Activated CD4-positive, alpha-beta T cell treated with anti-CD3 and anti-CD28 coated beads, Interleukin-2, amount 10 ng/mL, durations not matched to agents 24 days and 14 days (primary cell): ENCODE results near the gene TIPRL. TPM values are rescaled to one million over a fixed set of nuclear protein-coding genes. Genes with fewer than 3 reads are reported as not detected.
"Not testable (repeated sequence)": the region's sequence is repeated elsewhere in the genome, so short reads cannot be mapped to it uniquely, and the experiment has no call there.

ENCODE experiments used
- DNase-seq: peaks from one replicate; pipeline ENCODE4 v3.0.0; 2022
- H3K27ac Mint-ChIP-seq: one replicate; pipeline ENCODE4 v1.8.0; 2022; ENCODE audit warnings: mild to moderate bottlenecking, mixed read lengths
- H3K27me3 Mint-ChIP-seq: one replicate; pipeline ENCODE4 v1.8.0; 2022; ENCODE audit warnings: mixed read lengths
- H3K36me3 Mint-ChIP-seq: one replicate; pipeline ENCODE4 v1.8.0; 2022; ENCODE audit warnings: low read depth, mild to moderate bottlenecking, mixed read lengths
- H3K4me1 Mint-ChIP-seq: one replicate; pipeline ENCODE4 v1.8.0; 2021; ENCODE audit warnings: mixed read lengths
- H3K4me3 Mint-ChIP-seq: one replicate; pipeline ENCODE4 v1.8.0; 2022; ENCODE audit warnings: mild to moderate bottlenecking, moderate library complexity, mixed read lengths
- H3K9me3 Mint-ChIP-seq: one replicate; pipeline ENCODE4 v1.8.0; 2021; ENCODE audit warnings: mixed read lengths
- intact Hi-C: fragments of 100-400 bp; cut with micrococcal nuclease; formaldehyde crosslinking; loops from one replicate; pipeline ENCODE4 v1.15.1; 2023
- total RNA-seq: library from RNA; stranded (reverse); gene quantifications from 2 replicates; pipeline ENCODE4 v1.2.3, GENCODE V29; 2022

Gene TIPRL
- total RNA-seq, 1 donor from 2014 or later: 46.8 TPM

DNA sequence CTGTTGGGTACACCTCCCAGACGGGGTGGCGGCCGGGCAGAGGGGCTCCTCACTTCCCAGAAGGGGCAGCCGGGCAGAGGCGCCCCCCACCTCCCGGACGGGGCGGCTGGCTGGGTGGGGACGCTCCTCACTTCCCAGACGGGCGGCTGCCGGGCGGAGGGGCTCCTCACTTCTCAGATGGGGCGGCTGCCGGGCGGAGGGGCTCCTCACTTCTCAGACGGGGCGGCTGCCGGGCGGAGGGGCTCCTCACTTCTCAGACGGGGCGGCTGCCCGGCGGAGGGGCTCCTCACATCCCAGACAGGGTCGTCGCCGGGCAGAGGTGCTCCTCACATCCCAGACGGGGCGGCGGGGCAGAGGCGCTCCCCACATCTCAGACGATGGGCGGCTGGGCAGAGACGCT lies 28.9 kb downstream of the TIPRL start:
- H3K4me1 Mint-ChIP-seq, H3K4me3 Mint-ChIP-seq, DNase-seq, H3K27me3 Mint-ChIP-seq, intact Hi-C loops, H3K27ac Mint-ChIP-seq: not testable (repeated sequence)
- H3K9me3 Mint-ChIP-seq: peaks cover 13% of the 10 kb centered on the region
- H3K36me3 Mint-ChIP-seq: peaks cover 27% of the 10 kb centered on the region

DNA sequence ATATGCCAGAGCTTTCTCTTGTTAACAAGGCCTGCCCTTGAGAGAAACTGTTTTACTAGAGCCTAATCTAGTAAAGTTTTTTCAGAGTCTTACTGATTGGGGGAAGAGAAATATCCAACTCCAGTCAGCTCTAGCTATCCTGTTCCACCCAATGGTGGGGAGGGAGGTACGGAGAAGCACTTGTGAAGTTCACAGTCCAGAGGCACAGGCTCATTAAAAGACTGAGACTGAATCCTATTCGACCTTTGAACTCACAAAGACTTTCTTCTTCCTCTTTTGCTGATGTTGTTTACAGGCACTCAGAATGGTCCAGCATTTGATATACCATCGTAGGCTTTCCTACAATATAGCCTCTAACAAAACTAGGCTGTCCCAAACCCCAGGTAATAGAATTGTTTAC lies 31.6 kb downstream of the TIPRL start:
- no peak for DNase-seq
- no peak overlapping the region for H3K27ac Mint-ChIP-seq
- H3K4me1 Mint-ChIP-seq: no peaks in the 10 kb centered on the region
- peaks cover 14% of the 10 kb centered on the region for H3K9me3 Mint-ChIP-seq
- H3K27me3 Mint-ChIP-seq: peaks cover 5% of the 10 kb centered on the region
- peaks cover 10% of the 10 kb centered on the region for H3K36me3 Mint-ChIP-seq
- intact Hi-C loops: no loop called here
- H3K4me3 Mint-ChIP-seq: no peak overlapping the region

DNA sequence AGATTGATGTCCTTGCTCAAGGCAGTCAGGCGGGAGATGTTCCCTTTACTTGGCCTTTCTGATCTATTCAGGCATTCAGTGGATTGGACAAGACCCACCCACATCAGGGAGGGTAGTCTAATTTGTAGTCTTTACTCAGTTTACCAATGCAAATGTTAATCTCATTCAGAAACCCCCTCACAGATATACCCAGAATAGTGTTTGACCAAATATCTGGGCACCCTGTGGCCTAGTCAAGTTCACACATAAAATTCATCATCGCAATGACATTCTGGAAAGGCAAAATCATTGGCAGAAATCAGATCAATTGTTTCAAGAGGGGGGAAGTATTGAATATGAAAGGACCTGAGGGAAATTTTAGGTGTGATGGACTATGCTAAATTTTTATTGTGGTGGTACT lies 34.6 kb downstream of the TIPRL start:
- Mint-ChIP-seq H3K27ac (no peak overlapping the region), H3K9me3 (peaks cover 14% of the 10 kb centered on the region), H3K4me3 (no peak overlapping the region), H3K27me3 (peaks cover 5% of the 10 kb centered on the region), H3K36me3 (peaks cover 2% of the 10 kb centered on the region), H3K4me1 (no peaks in the 10 kb centered on the region)
- DNase-seq: no peak
- intact Hi-C loops: no loop called here

DNA sequence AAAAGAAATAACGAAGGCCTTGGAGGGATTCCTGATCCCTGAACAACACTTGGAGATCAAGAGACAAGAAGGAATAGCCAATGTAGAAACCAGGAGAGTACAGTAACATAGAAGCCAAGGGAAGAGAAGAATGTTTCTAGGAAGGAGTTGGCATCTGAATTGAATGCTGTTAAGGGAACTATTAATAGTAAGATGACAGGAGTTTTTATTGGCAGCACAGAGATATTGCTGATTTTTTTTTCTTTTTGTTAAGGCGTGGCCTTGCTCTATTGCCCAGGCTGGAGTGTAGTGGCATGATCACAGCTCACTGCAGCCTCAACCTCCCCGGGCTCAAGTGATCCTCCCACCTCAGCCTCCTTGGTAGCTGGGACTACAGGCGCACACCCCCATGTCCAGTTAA lies 37.4 kb downstream of the TIPRL start:
- intact Hi-C loops: no loop called here
- Mint-ChIP-seq H3K4me3 (no peak overlapping the region), H3K27me3 (peaks cover 4% of the 10 kb centered on the region), H3K36me3 (no peaks in the 10 kb centered on the region), H3K4me1 (peaks cover 4% of the 10 kb centered on the region), H3K27ac (no peak overlapping the region), H3K9me3 (peaks cover 14% of the 10 kb centered on the region)
- no peak for DNase-seq

DNA sequence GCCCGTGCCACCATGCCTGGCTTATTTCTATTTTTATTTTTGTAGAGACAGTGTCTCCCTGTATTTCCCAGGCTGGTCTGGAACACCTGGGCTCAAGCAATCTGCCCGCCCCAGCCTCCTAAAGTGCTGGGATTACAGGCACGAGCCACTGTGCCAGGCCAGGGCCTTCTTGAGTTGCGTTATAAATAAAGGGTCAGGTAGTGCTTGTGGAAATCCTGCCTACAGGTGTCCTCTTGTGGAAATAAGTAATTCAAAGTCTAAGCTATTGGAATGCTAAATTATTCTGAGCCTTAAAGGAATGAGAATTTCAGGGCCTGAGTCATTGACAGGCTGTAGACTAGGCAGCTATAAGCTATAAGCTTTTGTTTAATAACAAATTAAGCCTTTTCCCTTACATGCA lies 38.9 kb downstream of the TIPRL start:
- no peak overlapping the region for H3K27ac Mint-ChIP-seq
- DNase-seq: no peak
- peaks cover 4% of the 10 kb centered on the region for H3K4me1 Mint-ChIP-seq
- peaks cover 9% of the 10 kb centered on the region for H3K9me3 Mint-ChIP-seq
- H3K36me3 Mint-ChIP-seq: no peaks in the 10 kb centered on the region
- no peak overlapping the region for H3K4me3 Mint-ChIP-seq
- H3K27me3 Mint-ChIP-seq: peaks cover 3% of the 10 kb centered on the region
- intact Hi-C loops: no loop called here

DNA sequence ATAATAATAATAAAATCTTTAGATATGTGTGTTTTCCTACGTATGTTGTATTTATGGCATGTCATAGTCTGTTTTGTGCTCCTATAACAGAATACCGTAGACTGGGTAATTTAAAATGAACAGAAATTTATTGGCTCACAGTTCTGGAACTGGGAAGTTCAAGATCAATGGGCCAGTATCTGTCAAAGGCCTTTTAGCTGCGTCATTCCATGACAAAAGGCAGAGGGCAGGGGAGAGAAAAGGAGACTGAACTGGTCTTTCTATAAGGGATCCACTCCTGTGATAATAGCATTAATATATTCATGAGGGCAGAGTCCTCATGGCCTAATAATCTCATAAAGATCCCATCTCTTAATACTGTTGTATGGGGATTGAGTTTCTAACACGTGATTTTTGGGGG lies 39.9 kb downstream of the TIPRL start:
- Mint-ChIP-seq H3K4me3 (no peak overlapping the region), H3K9me3 (peaks cover 6% of the 10 kb centered on the region), H3K27ac (no peak overlapping the region), H3K36me3 (no peaks in the 10 kb centered on the region), H3K27me3 (peaks cover 3% of the 10 kb centered on the region), H3K4me1 (peaks cover 6% of the 10 kb centered on the region)
- intact Hi-C loops: no loop called here
- DNase-seq: no peak

DNA sequence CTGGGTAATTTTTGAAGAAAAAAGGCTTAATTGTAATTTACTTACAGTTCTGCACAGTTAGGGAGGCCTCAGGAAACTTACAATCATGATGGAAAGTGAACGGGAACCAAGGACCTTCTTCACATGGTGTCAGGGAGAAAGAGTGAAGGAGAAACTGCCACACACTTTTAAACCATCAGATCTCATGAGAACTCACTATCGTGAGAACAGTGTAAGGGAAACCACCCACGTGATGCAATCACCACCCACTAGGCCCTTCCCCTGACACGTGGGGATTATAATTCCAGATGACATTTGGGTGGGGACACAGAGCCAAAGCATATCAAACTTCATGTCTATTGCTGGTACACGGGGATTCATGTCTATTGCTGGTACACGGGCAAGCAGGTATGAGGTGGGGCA lies 41.7 kb downstream of the TIPRL start:
- Mint-ChIP-seq H3K4me3 (no peak overlapping the region), H3K36me3 (no peaks in the 10 kb centered on the region), H3K27ac (no peak overlapping the region), H3K4me1 (peaks cover 20% of the 10 kb centered on the region), H3K9me3 (peaks cover 3% of the 10 kb centered on the region), H3K27me3 (no peaks in the 10 kb centered on the region)
- intact Hi-C loops: no loop called here
- DNase-seq: no peak

DNA sequence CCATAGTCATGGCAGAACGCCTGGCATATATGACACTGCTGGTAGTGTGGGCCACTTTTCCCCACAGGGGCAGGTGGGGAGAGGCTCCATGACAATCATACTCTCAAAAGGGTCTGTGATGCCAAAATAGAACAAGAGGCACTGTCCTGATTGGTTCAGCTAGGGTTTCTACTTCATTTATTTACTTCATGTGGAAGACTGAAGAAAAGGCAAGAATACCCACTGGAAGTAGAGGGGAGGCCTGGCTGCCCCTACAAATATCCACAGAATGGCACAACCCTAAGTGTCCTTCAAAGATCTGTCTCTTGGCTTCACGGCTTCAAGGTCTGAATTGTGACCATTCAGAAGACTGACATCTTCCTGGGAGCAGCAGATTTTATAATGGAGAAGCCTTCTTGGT lies 42.5 kb downstream of the TIPRL start:
- no peak overlapping the region for H3K4me3 Mint-ChIP-seq
- intact Hi-C loops: no loop called here
- peaks cover 3% of the 10 kb centered on the region for H3K9me3 Mint-ChIP-seq
- no peaks in the 10 kb centered on the region for H3K36me3 Mint-ChIP-seq
- DNase-seq: no peak
- H3K27ac Mint-ChIP-seq: no peak overlapping the region
- H3K27me3 Mint-ChIP-seq: no peaks in the 10 kb centered on the region
- H3K4me1 Mint-ChIP-seq: peaks cover 20% of the 10 kb centered on the region

DNA sequence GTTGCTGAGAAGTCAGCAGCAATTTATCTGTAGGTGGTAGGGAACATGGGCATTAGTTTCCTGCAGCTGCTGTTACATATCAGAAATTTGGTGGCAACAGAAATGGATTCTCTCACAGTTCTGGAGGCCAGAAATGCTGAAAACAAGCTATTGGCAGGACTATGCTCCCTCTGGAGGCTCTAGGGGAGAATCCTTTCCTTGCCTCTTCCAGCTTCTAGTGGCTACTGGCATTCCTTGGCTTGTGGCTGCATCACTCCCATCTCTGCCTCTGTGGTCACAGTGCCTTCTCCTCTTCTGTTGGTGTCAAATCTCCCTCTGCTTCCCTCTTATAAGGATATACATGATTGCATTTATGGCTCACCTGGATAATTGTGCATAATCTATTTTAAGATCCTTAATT lies 44.5 kb downstream of the TIPRL start:
- H3K36me3 Mint-ChIP-seq: peaks cover 13% of the 10 kb centered on the region
- no peaks in the 10 kb centered on the region for H3K27me3 Mint-ChIP-seq
- no peak for DNase-seq
- no peak overlapping the region for H3K27ac Mint-ChIP-seq
- no peak overlapping the region for H3K4me3 Mint-ChIP-seq
- peaks cover 38% of the 10 kb centered on the region for H3K4me1 Mint-ChIP-seq
- intact Hi-C loops: loop anchor here (2.0 kb wide), 1 partner anchor 14 kb away; no protein-coding TSS in a partner anchor
- peaks cover 3% of the 10 kb centered on the region for H3K9me3 Mint-ChIP-seq

DNA sequence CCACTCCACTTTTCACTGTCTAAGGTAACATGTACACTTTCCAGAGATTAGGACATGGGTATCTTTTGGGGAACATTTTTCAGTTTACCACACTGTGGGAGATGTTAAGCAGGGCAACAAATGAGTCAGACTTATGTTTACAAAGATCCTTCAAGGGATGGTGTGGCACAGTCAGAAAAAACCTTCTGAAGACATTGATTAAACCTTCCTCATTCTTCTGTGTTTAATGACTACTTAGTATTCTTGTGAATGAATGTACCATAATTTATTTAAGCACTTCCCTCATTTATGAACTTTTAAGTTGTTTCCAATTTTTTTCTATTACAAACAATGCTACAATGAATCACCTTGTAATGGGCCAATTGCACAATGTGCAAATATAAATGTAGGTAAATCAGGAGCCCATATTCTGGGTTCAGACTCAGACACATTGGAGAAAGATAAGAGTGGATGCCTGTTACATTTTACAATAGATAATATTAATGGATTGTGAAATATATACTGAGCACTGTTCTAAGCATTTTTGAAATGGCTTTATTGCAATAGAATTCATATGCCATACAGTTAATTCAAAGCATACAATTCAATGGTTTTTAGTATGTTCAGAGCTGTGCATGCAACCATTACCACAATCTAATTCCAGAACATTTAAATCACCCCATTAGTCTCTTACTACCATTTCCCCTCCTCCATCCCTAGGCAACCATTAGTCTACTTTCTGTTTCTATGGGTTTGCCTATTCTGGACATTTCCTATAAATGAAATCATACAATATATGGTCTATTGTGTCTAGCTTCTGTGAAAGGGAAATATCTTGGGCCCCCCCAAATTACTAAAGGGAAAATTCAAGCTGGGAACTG lies 45.1 kb downstream of the TIPRL start:
- Mint-ChIP-seq H3K4me3 (no peak overlapping the region), H3K27me3 (no peaks in the 10 kb centered on the region), H3K36me3 (peaks cover 19% of the 10 kb centered on the region), H3K4me1 (peaks cover 45% of the 10 kb centered on the region), H3K9me3 (peaks cover 3% of the 10 kb centered on the region), H3K27ac (no peak overlapping the region)
- intact Hi-C loops: loop anchor here (2.0 kb wide), 1 partner anchor 13 kb away; no protein-coding TSS in a partner anchor
- no peak for DNase-seq

DNA sequence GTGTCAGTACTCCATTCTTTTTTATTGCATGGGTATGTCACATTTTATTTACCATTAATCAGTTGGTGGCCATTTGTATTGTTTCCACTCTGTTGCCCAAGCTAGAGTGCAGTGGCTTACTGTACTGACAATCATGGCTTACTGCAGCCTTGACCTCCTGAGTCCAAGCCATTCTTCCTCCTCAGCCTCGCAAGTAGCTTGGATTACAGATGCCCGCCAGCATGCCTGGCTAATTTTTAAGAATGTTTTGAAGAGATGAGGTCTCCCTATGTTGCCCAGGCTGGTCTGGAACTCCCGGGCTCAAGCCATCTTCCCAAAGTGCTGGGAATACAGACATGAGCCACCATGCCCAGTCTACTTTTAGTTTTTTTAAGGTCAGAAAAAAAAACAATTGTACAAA lies 46.2 kb downstream of the TIPRL start:
- peaks cover 53% of the 10 kb centered on the region for H3K4me1 Mint-ChIP-seq
- intact Hi-C loops: loop anchor here (5.0 kb wide), 3 partner anchors 88 to 1262 kb away; partner anchors contain the start of genes BLZF1, GPR161, NME7 and SLC19A2
- H3K27me3 Mint-ChIP-seq: no peaks in the 10 kb centered on the region
- H3K27ac Mint-ChIP-seq: peak overlapping the region; percentile 87
- no peak for DNase-seq
- H3K36me3 Mint-ChIP-seq: peaks cover 30% of the 10 kb centered on the region
- peaks cover 3% of the 10 kb centered on the region for H3K9me3 Mint-ChIP-seq
- peak overlapping the region; percentile 84 for H3K4me3 Mint-ChIP-seq

DNA sequence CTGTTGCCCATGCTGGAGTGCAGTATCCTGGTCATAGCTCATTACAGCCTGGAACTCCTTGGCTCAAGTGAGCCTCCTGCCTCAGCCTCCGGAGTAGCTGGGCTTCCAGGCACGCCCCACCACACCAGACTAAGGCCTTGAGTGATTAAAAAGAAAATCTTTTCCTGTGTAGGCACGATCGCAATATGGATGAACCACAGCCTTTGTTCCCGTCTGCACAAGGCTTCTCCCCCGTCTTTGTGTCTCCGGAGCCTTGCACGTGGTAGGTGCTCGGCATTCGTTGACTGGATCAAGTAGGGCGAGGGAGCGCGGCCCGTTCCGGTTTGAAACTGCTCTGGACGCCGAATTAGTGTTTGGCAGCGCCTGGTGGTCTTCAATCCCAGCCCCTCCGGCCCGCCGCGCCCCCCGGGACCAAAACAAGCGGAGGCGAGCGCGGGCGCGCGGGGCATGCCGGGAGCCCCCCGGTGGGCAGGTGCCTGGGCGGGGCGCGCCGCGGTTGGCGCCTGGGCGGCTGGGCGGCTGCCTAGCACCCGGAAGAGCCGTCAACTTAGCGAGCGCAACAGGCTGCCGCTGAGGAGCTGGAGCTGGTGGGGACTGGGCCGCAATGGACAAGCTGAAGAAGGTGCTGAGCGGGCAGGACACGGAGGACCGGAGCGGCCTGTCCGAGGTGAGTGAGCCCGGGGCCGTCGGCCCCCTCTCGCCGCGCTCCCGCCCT lies 46.9 kb downstream of the TIPRL start, which contains the start of gene SFT2D2:
Gene SFT2D2, plus strand, starts transcription at position 529 of the 715 bp plus-strand sequence. Its CDS starts 76 bp downstream, at position 605.
- peaks cover 3% of the 10 kb centered on the region for H3K9me3 Mint-ChIP-seq

DNA sequence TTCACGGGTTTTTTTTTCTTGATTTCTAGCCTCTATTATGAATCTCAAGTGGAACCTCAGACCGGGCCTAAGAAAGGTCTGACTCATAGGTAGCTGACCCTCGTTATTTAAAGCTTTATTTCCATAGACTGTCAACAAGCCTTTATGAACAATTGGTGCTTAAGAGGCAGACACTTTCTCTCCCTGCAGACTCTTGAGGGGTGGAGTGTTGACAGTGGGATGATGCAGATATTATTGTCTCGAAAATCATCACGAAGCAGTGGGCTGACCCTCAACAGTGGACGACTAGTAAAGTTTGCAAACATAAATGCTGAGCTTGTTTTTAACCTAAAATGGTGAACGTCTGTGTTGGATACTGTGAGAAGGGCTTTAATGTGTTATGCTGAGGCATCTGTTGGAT lies 48.9 kb downstream of the TIPRL start:
- no peak for DNase-seq
- H3K27me3 Mint-ChIP-seq: no peaks in the 10 kb centered on the region
- H3K4me3 Mint-ChIP-seq: peak overlapping the region; percentile 84
- intact Hi-C loops: loop anchor here (1.0 to 5.0 kb wide), 5 partner anchors 10 to 1260 kb away; partner anchors contain the start of genes BLZF1, GPR161, NME7 and SLC19A2
- H3K36me3 Mint-ChIP-seq: peaks cover 52% of the 10 kb centered on the region
- peaks cover 61% of the 10 kb centered on the region for H3K4me1 Mint-ChIP-seq
- peak overlapping the region; percentile 95 for H3K27ac Mint-ChIP-seq
- H3K9me3 Mint-ChIP-seq: peaks cover 3% of the 10 kb centered on the region

More for the DNA sequence above, 46.9 kb downstream of the TIPRL start, which contains the start of gene SFT2D2:
- peak; percentile 95 for DNase-seq
- H3K4me1 Mint-ChIP-seq: peaks cover 50% of the 10 kb centered on the region
- H3K27ac Mint-ChIP-seq: peak within 1 kb of the TSS; percentile 95
- no peaks in the 10 kb centered on the region for H3K27me3 Mint-ChIP-seq
- peaks cover 32% of the 10 kb centered on the region for H3K36me3 Mint-ChIP-seq
- peak within 1 kb of the TSS; percentile 84 for H3K4me3 Mint-ChIP-seq
- intact Hi-C loops: loop anchor here (5.0 kb wide), 3 partner anchors 88 to 1262 kb away; partner anchors contain the start of genes BLZF1, GPR161, NME7 and SLC19A2

DNA sequence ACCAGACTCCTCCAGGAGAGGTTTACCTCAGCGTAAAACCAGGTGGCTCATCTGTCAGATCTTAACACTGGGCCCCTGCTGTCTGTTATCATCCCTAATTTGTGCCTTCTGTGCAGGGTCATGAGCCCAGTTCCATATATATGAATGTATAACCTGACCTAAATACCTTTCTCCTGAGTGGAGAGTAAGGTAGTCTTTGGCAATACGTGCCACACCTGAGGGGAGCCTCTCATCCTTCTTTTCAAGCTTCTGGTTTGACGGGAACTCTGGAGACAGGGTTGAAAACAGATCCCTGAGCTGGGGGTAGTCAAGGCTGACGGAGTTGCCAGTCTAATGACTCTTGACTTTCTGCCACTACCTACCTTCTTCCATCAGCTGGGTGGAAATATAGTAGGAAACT lies 51.1 kb downstream of the TIPRL start:
- Mint-ChIP-seq H3K4me1 (peaks cover 70% of the 10 kb centered on the region), H3K27me3 (no peaks in the 10 kb centered on the region), H3K4me3 (no peak overlapping the region), H3K27ac (no peak overlapping the region), H3K36me3 (peaks cover 75% of the 10 kb centered on the region), H3K9me3 (no peaks in the 10 kb centered on the region)
- intact Hi-C loops: loop anchor here (5.0 to 10.0 kb wide), 5 partner anchors 93 to 1355 kb away; partner anchors contain the start of genes BLZF1, F5, GPR161 and NME7
- DNase-seq: no peak
